DMS53 treated with DMSO at 0.1 percent for 48 hours (cell line): Measurements from ENCODE around the gene ABHD17A.
A peak's percentile ranks its signal among the peaks of the same experiment; 100 is the strongest.
"Not testable (repeated sequence)": the region's sequence is repeated elsewhere in the genome, so short reads cannot be mapped to it uniquely, and the experiment has no call there.

Experiments
- DNase-seq: peaks from one replicate; lab custom pipeline; 2025; ENCODE audit not compliant: unreplicated experiment; lab: John Stamatoyannopoulos, UW

The ABHD17A gene

DNA sequence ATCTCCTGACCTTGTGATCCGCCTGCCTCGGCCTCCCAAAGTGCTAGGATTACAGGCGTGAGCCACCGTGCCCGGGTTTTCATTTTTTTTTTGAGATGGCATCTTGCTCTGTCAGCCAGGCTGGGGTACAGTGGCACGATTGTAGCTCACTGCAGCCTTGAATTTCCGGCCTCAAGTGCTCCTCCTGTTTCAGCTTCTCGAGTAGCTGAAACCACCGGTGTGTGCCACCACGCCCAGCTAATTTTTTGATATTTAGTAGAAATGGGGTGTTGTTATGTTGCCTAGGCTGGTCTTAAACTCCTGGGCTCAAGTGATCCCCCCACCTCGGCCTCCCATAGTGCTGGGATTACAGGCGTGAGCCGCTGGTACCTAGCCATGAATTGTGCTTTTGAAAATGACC lies 25.8 kb upstream of the ABHD17A start:
- DNase-seq = no peak

DNA sequence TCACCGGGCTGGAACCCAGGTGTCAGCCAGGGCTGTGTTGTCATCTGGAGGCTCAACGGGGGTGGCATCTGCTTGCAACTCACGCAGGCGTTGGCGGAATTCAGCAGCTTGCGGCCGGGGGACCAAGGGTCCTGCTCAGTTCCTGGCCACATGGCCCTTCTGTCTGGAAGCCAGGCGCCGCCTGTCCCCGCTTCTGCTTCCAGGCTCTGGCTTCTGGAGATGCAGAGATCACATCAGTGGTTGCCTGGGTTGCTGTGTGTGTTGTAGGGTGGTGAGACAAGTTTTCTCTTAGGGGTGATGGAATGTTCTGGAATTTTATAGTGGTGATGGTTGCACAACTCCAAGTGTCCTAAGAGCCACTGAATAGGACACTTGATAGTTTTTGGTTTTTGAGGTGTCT lies 24.9 kb upstream of the ABHD17A start:
- no peak for DNase-seq

DNA sequence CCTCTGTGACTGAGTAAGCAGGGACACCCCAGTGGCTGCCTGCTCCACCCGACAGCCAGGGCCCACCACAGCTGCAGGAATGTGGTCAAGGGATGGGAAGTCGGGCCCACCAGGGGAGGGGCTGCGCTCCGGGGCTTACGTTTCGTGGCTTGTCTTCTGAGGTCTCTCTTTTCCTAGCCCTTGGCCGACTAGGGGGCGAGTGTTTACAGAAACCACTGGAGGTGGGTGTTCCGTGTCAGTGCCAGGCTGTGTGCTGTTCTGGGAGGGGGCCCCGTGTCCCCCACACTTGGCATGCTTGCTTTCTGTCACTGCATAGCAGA lies 24.4 kb upstream of the ABHD17A start:
- DNase-seq = no peak

DNA sequence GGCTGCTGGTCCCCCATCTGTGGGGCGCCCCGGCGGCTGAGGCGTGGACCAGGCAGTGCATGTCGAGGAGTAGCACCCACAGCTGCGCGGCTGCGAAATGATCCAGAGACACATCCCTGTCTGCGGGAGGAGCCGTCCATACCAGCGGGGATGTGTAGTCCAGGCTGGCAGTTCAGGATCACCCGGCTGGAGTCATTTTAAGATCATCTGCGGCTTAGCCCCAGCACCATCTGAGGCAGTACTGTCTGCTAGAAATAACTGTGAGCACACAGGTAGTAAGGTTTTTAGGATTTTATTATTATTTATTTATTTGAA lies 23.0 kb upstream of the ABHD17A start:
- no peak for DNase-seq

DNA sequence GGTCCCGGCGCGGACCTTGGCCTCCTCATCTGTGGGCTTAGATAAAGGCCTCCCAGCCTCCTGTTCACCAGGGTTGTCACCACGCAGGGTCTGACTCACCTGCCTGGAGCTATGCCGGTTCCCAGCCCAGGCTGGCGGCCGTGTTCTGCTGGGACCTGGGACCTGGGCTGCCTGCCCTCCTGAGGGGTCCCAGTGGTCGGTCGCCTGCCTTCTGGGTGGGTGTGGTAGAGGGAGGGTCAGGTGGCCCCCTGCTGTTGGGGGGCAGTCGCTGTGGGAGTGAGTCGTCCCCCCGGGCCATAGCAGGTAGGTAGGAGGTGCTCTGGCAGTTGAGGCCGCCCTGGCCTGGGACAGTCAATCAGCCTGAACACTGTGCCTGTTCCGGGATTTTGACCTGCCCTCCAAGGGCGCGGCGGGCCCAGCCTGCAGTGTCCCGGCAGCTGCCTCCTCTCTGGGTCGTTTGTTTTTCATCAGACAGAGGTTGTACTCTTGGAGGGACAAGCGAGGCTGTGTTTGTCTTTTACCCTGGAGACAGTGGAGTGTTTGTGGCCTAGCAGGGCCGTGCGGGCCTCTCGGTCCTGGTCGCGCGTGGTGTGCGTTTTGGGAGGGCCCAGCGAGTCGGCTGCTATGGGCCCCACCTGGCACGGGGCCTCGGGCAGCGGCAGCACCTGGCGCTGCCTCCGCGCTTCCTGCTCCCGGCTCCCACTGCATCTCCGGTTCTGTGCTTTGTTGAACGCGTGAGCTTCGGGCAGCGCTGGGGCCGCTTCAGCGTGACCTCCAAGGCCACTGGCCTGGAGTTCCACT lies 22.5 kb upstream of the ABHD17A start:
- peak; percentile 29 for DNase-seq

DNA sequence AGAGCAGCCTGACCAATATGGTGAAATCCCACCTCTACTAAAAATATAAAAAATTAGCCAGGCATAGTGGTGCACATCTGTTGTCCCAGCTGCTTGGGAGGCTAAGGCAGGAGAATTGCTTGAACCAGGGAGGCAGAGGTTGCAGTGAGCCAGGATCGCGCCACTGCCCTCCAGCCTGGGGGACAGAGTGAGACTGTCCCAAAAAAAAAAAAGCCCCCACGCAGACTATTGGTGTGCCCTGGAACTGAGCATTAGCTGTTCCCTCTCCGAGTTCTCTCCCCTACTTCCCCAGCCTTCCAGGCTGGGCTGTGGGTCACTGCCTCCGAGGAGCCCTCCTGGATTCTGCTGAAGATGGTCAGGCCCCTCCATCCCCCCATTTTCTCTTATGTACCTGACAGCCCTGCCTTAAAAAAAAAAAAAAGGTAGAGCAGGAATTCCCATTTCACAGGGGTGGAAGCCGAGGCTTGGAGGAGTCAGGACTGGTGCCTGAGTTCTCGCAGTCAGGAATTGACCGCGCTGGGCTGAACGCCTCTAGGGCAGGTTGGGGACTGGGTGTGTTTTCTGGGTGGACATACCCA lies 21.8 kb upstream of the ABHD17A start:
- no peak for DNase-seq

DNA sequence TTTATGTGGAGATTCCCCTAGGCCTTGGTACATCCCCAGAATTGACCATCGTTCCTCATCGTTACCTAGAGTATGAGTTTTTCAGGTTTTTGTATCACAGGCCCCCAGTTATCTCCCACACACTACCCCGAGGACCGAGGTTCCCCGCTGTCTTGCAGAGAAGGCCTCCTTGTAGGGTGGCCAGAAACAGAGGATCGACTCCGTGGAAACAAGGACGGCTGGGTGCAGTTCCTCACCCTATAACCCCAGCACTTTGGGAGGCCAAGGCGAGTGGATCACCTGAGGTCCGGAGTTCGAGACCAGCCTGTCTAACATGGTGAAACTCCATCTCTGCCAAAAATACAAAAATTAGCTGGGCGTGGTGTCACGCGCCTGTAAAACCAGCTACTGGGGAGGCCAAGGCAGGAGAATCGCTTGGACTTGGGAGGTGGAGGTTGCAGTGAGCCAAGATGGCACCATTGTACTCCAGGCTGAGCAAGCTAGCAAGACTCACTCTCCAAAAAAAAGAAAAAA lies 20.6 kb upstream of the ABHD17A start:
- no peak for DNase-seq

DNA sequence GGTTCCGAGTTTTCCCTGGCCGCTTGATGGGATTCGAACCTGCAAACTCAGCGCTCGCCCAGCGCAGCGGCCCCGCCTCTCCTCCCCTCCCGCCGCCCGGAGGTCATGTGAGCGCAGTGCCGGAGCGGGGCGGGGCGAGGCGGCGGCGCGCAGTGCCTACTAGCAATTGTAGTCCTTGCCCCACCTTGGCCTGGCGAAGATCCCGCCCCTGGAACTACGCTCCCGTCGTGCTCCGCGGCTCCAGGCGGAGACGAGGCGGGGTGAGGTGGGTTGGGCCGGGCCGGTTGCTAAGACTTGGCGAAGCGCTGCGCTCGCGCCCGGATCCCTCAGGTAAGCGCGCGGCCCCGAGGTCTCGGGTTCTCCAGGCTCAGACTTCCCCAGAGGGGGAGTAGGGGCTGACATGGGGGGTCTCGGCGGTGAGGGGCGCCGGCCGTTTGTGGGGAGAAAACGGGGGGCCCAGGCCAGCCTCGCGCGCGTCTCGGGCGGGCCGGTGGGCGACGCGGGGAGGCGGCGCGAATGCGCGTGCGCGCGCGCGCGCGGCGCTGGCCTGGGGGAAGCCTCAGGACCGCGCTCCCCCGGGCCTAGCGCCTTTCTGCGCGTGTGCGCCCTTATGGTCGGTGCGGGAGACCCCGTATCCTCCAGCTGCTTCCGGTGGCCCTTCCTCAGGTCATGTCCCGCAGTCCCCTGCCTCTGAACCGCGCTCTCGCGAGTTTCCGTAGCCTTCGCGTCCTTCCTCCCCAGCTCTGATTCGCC lies 20.0 kb upstream of the ABHD17A start, which contains the start of the genes ADAT3 and SCAMP4:
ADAT3 (plus strand) TSS at position 290 of the 753 bp plus-strand sequence. CDS start 6,649 bp downstream, outside the sequence.
SCAMP4 (plus strand) TSS at position 290 of the 753 bp plus-strand sequence. CDS start 9,621 bp downstream, outside the sequence.
- DNase-seq = peak; percentile 92

DNA sequence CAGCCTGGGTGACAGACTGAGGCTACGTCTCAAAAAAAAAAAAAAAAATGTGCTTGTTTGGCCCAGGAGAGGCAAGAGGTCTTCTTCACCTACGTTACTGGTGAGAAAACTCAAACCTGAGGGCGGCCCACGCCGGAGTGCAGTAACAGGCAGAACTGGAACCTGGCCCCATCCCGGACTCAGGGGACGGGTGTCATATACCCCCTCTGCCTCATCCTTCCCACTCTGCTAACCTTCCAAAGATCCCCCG lies 19.5 kb upstream of the ABHD17A start:
- peak; percentile 40 for DNase-seq

DNA sequence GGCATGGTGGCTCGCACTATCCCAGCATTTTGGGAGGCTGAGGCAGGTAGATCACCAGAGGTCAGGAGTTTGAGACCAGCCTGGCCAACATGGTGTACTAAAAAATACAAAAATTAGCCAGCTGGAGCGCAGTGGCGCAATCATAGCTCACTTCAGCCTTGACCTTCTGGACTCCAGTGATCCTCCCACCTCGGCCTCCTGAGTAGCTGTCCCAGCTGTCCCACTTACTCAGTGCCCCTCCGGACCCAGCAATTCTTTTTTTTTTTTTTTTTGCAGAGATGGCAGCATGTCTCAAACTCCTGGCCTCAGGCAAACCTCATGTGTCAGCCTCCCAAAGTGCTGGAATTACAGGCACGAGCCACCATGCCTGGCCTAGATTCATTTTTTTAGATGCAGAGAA lies 17.6 kb upstream of the ABHD17A start:
- no peak for DNase-seq

DNA sequence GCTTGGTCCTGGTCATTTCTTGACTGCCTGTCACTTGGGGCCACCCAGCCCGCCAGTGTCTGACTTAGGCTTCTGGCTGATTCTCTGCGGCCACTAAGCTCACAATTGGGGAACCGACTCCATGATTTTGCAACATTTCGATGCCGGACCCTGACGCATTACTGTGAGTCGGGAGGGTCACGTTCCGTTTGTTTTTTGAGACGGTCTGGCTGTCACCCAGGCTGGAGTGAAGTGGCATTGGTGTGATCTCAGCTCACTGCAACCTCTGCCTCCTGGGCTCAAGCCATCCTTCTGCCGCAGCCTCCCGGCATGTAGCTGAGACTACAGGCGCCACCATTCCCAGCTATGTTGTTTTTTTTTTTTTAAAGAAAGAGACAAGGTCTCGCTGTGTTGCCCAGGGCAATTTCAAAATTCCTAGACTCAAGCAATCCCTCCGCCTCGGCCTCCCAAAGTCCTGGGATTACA lies 16.7 kb upstream of the ABHD17A start:
- DNase-seq = no peak

DNA sequence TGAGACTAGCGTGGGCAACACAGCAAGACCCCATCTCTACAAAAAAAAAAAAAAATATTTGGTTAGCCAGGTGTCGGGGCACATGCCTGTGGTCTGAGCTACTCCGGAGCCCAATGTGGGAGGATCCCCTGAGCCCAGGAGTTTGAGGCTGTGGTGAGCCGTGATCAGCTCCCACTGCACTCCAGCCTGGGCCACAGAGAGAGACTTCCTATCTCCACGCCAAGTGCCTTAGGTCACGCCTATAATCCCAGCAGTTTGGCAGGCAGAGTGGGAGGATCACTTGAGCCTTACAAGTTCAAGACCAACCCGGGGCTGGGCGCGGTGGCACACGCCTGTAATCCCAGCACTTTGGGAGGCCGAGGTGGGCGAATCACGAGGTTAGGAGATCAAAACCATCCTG lies 11.2 kb upstream of the ABHD17A start:
- no peak for DNase-seq

DNA sequence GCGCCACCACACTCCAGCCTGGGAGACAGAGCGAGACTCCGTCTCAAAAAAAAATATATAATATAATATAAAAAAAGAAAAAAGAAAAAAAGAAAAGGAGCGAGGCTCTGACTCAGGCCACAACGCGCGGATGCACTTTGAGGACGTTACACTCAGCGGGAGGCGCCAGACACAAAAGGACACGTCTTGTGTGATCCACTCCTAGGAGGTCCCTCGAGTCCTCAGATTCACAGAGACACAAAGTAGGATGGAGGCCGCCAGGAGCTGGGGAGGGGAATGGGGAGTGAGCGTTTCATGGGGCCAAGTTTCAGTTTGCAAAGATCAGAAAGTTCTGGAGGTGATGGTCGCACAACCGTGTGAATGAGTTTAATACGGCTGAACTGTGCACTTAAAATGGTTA lies 8.5 kb upstream of the ABHD17A start:
- no peak for DNase-seq

DNA sequence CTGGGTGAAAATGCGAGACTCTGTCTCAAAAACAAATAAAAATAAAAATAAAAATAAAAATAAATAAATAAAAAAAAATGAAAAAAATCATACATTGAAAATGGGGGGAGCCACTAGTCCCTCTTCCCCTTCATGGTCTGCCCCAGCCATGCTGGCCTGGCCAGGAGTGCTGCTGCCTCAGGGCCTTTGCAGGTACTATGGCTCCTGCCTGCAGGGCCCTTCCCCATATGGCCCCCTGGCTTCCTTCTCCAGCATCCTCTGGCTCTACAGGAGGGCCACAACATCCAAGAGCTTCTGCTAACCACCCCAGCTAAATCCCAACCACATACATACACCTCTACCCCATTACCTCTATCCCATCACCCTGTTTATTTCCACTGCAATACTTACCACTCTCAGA lies 4.6 kb upstream of the ABHD17A start:
- no peak for DNase-seq

DNA sequence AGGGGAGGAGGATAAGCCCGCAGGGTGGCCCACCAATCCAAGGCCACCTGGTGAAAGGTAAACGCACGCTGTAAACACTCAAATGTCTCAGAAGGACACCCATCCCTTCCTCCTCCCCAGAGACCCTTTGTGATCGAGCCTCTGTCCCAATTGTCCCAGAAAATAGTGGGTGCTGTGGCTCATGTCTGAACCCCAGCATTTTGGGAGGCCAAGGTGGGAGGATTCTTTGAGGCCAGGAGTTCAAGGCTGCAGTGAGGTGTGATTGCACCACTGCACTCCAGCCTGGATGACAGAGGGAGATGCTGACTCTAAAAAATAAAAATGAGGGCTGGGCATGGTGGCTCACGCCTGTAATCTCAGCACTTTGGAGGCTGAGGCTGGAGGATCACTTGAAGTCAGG lies 3.1 kb upstream of the ABHD17A start:
- DNase-seq = no peak

DNA sequence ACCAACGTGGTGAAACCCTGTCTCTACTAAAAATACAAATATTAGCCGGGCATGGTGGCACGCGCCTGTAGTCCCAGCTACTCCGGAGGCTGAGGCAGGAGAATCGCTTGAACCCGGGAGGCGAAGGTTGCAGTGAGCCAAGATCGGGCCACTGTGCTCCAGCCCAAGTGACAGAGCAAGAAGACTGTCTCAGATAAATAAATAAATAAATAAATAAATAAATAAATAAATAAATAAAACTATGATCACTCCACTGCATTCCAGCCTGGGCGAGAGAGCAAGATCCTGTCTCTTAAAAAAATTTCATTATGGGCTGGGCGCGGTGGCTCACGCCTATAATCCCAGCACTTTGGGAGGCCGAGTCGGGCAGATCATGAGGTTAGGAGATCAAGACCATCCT lies 1.1 kb upstream of the ABHD17A start:
- DNase-seq = not testable (repeated sequence)

DNA sequence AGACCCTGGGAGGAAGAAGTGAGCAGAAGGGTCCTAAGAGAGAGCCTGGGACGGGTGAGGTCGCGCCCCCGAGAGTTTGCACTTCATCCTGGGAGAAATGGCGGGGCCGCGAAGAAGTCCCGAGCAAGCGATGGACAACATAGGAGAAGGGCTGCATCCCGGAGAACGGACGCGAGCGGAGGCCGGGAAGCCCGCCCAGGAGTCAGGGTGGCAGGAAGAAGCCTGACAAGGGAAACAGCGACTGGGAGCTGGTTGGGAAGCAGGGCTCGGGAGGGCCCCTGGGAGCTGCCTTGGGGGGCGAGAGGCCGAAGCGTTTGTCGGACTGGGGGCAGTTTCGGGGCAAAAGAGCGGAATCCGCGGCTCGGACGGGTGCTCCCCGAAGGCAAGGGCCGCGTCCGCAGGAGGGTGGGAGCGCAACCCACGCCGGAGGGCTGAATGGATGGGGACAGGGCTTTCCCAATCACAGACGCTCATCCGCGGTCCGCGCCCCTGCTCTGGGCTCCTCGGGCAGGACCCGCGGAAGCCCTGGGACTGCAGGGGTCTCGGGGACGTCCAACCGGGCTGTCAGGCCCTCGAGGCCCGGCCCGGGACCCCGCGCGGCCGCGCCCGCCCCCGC lies 469 bp downstream of the ABHD17A start:
- DNase-seq = no peak

DNA sequence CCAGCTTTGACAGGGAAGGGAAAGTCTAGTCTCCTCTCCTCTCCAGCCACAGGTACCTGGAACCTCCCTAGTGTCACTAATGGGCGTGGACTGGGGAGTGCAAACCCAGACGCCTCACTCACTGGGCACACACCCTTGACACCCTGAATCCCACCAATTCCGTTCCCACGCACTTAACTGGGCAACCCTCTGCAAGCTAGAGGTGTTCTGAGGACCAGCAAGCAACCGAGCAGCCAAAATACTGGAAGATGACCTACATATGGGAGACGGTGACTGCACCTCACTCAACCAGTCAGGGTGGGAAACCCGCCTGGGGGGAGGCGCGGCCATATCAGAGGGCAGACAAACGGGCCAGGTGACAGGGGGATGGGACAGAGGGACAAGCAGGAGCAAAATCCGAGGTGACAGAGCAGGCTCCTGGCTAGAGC lies 991 bp downstream of the ABHD17A start:
- DNase-seq = no peak

DNA sequence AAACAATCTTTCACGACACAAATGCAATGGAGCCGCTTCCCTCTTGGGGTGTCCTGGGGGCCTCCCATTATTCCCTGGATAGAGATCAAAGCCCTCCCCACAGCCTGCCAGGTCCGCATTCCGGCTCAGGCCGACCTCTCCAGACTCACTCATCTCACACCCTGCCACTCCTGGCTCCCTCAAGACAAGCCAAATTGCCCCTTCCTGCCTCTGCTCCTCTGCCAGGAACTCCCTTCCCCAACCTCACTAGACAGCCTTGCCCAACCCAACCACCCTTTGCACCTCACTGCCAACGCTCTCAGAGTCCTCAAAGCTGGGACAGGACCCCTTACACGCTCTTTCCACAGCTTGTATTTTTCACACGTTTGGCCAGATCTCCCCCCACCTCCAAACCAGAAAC lies 1.5 kb downstream of the ABHD17A start:
- DNase-seq = no peak

DNA sequence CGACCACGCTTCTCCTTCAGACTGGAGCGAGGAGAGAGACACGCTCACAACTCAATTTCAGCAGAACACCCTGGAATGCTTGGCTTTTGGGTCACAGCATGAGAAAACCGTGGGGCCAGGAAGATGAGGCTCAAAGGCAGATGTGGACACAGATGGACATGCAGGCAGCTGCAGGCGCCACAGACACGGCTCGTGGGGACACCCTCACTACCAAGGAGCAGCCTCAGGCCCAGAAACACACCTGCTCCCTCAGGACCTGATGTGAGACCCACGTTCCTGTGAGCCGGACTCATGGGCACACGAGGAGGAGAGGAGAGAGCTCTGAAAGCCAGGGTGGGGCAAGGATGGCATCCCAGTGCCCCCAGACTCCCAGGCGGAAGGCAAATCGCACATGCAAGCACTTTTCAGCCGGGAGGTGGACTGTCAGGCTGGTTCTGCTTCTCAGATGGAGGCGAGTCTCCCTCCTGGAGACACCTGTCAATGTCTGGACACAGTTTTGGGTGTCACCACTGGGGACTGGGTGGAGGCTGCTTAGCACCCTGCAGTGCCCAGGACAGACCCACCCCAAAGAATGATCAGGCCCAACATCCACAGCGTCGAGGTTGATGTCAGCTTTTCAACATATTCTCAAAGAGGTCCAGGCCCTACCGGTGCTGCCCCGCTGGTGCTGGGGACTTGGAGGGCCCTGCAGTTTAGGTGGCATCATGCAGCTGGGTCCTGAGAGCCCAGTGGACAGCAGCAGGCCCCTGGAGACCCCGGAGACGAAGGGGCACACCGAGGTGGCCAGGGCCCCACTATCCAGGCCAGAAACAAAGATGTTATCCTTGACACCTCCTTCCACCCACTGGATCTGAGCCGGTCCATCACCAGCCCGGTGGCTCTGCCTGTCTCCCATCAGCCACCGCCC lies 2.3 kb downstream of the ABHD17A start:
- no peak for DNase-seq
